ENCODE results near the gene AFMID.

DNA sequence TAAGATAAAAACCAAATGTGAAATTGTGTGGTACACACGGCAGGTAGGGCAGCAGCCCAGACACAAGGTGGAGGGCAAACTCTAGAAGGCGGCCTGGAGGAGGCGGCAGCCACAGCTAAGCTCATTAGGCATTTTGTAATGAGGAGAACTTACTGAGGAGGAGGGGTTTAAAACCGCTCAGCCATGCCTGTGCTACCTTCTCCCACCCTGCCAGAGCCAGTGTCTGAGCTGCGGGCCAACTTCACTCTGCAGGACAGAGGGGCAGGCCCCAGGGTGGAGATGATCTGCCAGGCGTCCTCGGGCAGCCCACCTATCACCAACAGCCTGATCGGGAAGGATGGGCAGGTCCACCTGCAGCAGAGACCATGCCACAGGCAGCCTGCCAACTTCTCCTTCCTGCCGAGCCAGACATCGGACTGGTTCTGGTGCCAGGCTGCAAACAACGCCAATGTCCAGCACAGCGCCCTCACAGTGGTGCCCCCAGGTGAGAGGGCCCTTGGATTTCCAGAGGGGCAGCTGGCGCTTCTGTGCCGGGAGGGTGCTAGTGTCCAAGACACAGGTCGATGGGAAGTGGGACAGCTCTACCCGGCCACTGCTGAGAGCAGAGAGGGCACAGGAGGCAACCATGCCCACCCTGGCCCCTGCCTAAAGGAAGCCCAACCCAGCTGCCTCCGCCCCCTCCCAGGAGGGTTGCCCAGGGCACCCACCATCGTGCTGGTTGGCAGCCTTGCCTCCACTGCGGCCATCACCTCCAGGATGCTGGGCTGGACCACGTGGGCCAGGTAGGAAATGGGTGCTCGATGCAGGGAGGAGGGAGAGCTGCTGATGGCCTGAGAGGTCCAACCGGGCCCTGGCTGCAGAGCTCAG, 23.0 kb upstream of the AFMID start:
- TF ChIP-seq CREM (IDR thresholded peaks at IDR 0.05; ENCODE audit: low read depth) = no peak
- TF ChIP-seq CTCF (IDR thresholded peaks at IDR 0.05 in 2 of 3, conservative IDR thresholded peaks at IDR 0.05 in 1 of 3; ENCODE audit: insufficient read depth in 2 of 3, low read depth in 1 of 3, low read length in 3 of 3) = no peak
- no peak for TF ChIP-seq ZNF134 (CRISPR knock-in tag; conservative IDR thresholded peaks at IDR 0.05)
- TF ChIP-seq, protein P1, sequence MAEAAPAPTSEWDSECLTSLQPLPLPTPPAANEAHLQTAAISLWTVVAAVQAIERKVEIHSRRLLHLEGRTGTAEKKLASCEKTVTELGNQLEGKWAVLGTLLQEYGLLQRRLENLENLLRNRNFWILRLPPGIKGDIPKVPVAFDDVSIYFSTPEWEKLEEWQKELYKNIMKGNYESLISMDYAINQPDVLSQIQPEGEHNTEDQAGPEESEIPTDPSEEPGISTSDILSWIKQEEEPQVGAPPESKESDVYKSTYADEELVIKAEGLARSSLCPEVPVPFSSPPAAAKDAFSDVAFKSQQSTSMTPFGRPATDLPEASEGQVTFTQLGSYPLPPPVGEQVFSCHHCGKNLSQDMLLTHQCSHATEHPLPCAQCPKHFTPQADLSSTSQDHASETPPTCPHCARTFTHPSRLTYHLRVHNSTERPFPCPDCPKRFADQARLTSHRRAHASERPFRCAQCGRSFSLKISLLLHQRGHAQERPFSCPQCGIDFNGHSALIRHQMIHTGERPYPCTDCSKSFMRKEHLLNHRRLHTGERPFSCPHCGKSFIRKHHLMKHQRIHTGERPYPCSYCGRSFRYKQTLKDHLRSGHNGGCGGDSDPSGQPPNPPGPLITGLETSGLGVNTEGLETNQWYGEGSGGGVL (CRISPR knock-in tag; IDR thresholded peaks at IDR 0.05) = no peak
- no peak for TF ChIP-seq SREBF2 (CRISPR knock-in tag; IDR thresholded peaks at IDR 0.05)
- no peak for TF ChIP-seq ATF6 (CRISPR knock-in tag; IDR thresholded peaks at IDR 0.05)
- TF ChIP-seq BRCA1 (IDR thresholded peaks at IDR 0.05) = no peak
- no peak for TF ChIP-seq BRCA1 (CRISPR knock-in tag; IDR thresholded peaks at IDR 0.05)
- no peak for TF ChIP-seq ZKSCAN1 (IDR thresholded peaks at IDR 0.05; ENCODE audit: low read depth, low read length)
- TF ChIP-seq THAP12 (CRISPR knock-in tag; IDR thresholded peaks at IDR 0.05) = no peak
- TF ChIP-seq MXD1 (CRISPR knock-in tag; IDR thresholded peaks at IDR 0.05; ENCODE audit: borderline replicate concordance, poor library complexity, severe bottlenecking) = no peak
- no peak for TF ChIP-seq ZNF143 (CRISPR knock-in tag; IDR thresholded peaks at IDR 0.05)
- TF ChIP-seq TCFL5 (CRISPR knock-in tag; conservative IDR thresholded peaks at IDR 0.05) = no peak
